RWPE2 (cell line): ENCODE measurements around the gene CDC42EP3.

Experiments
- ATAC-seq: fragments of 200-7000 bp; cut with Tn5 transposase; 3 replicates; pipeline ENCODE4 v1.9.1; 2021; ENCODE audit warnings: low read depth
- DNase-seq: peaks from one replicate; pipeline ENCODE4 v3.0.0-alpha.2; 2020; ENCODE audit warnings: low spot score
- H3K27ac ChIP-seq: fragments of 450-650 bp; 2 replicates; pipeline ENCODE4 v1.5.1; 2017; ENCODE audit warnings: mild to moderate bottlenecking; ENCODE audit not compliant: poor library complexity, severe bottlenecking
- H3K27me3 ChIP-seq: fragments of 250-450 bp; sonication (Bioruptor Pico); 2 replicates; pipeline ENCODE4 v1.5.1; 2021; ENCODE audit warnings: mild to moderate bottlenecking, moderate library complexity; ENCODE audit not compliant: insufficient read depth, poor library complexity, severe bottlenecking
- H3K36me3 ChIP-seq: fragments of 250-450 bp; sonication (Bioruptor Pico); 2 replicates; pipeline ENCODE4 v1.5.1; 2020; ENCODE audit warnings: low read depth, mild to moderate bottlenecking, moderate library complexity
- H3K4me1 ChIP-seq: fragments of 250-450 bp; sonication (Bioruptor Pico); 2 replicates; pipeline ENCODE4 v1.5.1; 2021; ENCODE audit warnings: mild to moderate bottlenecking, moderate library complexity; ENCODE audit not compliant: insufficient read depth, poor library complexity, severe bottlenecking
- H3K4me3 ChIP-seq: fragments of 250-450 bp; sonication (Bioruptor Pico); 2 replicates; pipeline ENCODE4 v1.5.1; 2021; ENCODE audit warnings: mild to moderate bottlenecking, moderate library complexity; ENCODE audit not compliant: severe bottlenecking
- H3K9me3 ChIP-seq: fragments of 250-450 bp; sonication (Bioruptor Pico); 2 replicates; pipeline ENCODE4 v1.5.1; 2021; ENCODE audit warnings: mild to moderate bottlenecking, moderate library complexity; ENCODE audit not compliant: severe bottlenecking
- TF ChIP-seq, protein P1 (sequence below): fragments of 450-650 bp; IDR thresholded peaks from one replicate; pipeline ENCODE4 v1.5.1; 2017; ENCODE audit warnings: mild to moderate bottlenecking, moderate library complexity; ENCODE audit not compliant: poor library complexity, severe bottlenecking

The CDC42EP3 gene

DNA sequence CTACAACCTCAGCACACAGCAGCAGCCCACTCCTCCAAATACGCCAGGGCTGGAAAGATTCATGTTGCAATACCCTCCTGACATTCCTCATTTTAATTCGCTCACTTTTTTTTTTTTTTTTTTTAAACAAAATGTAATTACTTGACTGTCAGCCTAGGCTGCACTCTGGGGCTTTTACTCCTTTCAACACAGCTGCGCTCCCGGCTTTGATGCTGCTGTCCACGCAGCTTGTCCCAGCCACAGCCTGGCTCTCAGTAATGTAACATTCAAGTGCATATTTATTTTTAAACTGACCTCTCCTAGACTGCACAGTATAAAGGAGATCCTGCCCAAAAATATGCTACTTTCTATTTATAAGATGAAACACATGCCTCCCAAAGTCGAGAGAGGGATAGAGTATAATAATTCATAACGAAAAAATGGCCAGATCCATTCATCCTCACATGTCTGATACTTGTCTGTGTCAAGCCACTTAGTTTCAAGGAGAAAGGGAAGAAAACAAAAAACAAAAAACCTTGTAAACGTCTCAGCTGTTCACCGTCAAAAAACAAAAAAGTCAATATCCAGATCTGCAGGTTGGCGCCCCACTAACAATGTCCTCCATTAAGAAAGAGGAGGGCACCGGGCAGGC is 949 bp downstream of the CDC42EP3 start:
- Histone ChIP-seq H3K4me1 (peaks cover 11% of the 10 kb centered on the region), H3K27ac (peak overlapping the region; percentile 57), H3K9me3 (no peaks in the 10 kb centered on the region), H3K27me3 (no peaks in the 10 kb centered on the region), H3K4me3 (peak overlapping the region; percentile 95), H3K36me3 (peaks cover 47% of the 10 kb centered on the region)
- ATAC-seq (no peak), DNase-seq (no peak)
- TF ChIP-seq, protein P1, sequence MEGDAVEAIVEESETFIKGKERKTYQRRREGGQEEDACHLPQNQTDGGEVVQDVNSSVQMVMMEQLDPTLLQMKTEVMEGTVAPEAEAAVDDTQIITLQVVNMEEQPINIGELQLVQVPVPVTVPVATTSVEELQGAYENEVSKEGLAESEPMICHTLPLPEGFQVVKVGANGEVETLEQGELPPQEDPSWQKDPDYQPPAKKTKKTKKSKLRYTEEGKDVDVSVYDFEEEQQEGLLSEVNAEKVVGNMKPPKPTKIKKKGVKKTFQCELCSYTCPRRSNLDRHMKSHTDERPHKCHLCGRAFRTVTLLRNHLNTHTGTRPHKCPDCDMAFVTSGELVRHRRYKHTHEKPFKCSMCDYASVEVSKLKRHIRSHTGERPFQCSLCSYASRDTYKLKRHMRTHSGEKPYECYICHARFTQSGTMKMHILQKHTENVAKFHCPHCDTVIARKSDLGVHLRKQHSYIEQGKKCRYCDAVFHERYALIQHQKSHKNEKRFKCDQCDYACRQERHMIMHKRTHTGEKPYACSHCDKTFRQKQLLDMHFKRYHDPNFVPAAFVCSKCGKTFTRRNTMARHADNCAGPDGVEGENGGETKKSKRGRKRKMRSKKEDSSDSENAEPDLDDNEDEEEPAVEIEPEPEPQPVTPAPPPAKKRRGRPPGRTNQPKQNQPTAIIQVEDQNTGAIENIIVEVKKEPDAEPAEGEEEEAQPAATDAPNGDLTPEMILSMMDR, result no peak

DNA sequence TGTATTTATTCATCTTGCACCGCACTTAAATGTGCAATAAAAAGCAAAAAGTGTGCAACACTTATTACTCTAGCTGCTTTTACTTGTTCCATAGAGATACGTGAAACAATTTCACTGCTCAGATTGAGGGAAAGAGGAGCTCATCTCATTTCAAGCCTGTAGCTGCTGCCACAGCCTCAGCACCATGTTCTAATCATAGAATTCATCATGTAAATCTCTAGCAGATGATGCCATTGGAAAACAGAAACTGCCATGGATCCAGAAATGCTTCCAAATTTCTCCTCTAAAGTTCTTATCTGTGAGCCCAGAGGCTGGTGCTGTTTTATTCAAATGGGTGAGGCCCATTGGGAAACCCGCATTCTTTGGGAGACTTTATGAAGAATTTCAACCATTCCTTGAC is 2.0 kb downstream of the CDC42EP3 start:
- DNase-seq (no peak), ATAC-seq (no peak)
- TF ChIP-seq, protein P1, result no peak
- Histone ChIP-seq H3K27ac (peak overlapping the region; percentile 57), H3K4me1 (peaks cover 10% of the 10 kb centered on the region), H3K4me3 (peak overlapping the region; percentile 95), H3K9me3 (no peaks in the 10 kb centered on the region), H3K27me3 (no peaks in the 10 kb centered on the region), H3K36me3 (peaks cover 58% of the 10 kb centered on the region)

DNA sequence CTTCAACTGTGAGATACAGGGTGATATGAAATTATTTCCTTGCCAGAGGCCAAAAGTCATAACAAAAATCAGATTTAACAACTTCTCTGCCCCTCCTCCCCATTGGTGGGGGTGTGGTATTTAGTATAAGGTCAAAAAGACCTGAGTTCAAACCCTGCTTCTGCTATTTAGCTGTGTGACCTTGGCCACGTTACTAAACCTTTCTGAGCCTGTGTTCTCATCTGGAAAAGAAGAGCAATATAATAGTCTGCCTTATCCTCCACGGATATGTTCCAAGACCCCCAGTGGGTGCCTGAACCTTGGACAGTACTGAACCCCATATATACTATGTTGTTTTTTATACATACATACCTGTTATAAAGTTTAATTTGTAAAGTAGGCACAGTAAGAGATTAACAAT is 3.7 kb downstream of the CDC42EP3 start:
- TF ChIP-seq, protein P1, result no peak
- no peak for ATAC-seq
- Histone ChIP-seq H3K27ac (no peak overlapping the region), H3K9me3 (no peaks in the 10 kb centered on the region), H3K36me3 (peaks cover 75% of the 10 kb centered on the region), H3K4me1 (peaks cover 10% of the 10 kb centered on the region), H3K4me3 (no peak overlapping the region), H3K27me3 (no peaks in the 10 kb centered on the region)
- DNase-seq, result no peak

DNA sequence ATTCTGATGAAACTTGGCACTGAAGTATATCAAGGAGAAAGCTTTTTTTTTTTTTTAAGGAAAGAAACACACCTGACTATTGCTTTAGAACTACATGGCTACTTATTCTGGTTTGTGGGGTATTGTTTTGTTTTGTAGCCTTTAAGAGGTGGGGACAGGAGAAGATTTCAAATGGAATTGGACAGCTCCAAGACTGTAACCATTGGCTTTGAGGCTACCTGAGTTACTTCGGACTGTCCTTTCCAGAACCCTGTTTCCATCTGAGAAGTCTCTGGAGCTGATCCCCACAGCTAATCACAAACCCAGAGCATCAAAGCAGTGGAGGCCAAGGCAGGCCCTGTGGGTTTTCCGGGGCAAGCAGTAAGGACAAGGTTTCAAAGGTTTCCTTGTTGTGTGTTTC is 4.7 kb downstream of the CDC42EP3 start:
- no peaks in the 10 kb centered on the region for H3K9me3 ChIP-seq
- DNase-seq, result no peak
- peaks cover 84% of the 10 kb centered on the region for H3K36me3 ChIP-seq
- no peak overlapping the region for H3K4me3 ChIP-seq
- ATAC-seq, result no peak
- no peaks in the 10 kb centered on the region for H3K27me3 ChIP-seq
- TF ChIP-seq, protein P1, result no peak
- H3K4me1 ChIP-seq, result peaks cover 10% of the 10 kb centered on the region
- no peak overlapping the region for H3K27ac ChIP-seq

DNA sequence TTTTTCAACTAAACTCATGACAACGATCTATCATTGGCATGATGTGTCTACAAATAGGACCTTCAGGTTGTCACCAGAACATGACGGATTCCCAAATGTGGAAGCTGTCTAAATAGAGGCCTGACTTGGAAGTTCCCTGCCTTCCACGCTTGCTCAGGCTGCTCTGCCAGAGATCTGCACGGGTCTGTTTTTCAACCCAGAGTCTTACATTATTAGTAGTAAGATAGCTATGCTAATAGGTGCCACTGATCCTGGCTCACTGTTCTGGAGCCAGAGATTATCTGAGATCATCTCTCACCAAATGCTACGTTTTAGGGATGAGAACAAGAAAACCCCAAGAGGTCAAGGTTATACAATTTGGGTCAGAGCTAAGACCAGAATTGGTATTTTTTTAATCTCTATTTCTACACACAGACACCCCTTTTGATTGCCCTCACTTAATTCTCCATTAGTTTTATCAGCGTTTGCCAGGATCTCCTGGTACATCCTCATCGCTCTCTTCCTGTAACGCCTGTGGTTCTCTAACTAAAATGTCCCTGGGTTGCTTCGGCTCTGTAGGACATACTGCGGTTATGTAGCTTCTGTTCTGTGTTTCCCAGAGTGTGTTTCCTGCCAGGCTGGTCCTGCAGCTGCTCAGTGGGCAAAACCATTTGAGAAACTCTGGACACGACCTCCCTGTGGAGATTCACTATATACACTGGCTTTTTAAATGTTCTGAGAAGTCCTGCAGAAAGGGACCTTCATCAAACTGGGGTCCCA is 5.7 kb downstream of the CDC42EP3 start:
- no peak overlapping the region for H3K27ac ChIP-seq
- DNase-seq (no peak), ATAC-seq (no peak)
- H3K4me1 ChIP-seq, result peaks cover 10% of the 10 kb centered on the region
- TF ChIP-seq, protein P1, result no peak
- no peaks in the 10 kb centered on the region for H3K27me3 ChIP-seq
- H3K9me3 ChIP-seq, result no peaks in the 10 kb centered on the region
- H3K36me3 ChIP-seq, result peaks cover 94% of the 10 kb centered on the region
- H3K4me3 ChIP-seq, result no peak overlapping the region
